Measurements from ENCODE around the gene TMEM184A. TPM values are rescaled to one million over a fixed set of nuclear protein-coding genes. Genes with fewer than 3 reads are reported as not detected.

The TMEM184A gene
- total and polyA plus RNA-seq, 7 donors, result 0.28 to 60.3 (median 9.3) TPM; not detected in 3

DNA sequence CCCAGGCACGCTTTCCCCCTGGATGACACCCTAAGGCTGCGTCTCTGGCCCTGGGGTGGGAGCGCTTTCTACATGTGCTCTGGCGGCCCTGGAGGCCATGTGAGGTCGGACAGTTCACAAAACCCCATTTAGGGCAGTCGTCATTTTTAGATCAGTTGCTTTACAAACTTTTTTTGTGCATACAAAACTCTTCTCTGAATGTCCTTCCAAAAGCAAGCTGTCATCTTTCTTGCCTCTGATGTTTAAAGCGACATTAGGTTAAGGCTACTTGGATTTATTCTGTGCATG lies 19.6 kb downstream of the TMEM184A start:
- TF ChIP-seq, protein P1, sequence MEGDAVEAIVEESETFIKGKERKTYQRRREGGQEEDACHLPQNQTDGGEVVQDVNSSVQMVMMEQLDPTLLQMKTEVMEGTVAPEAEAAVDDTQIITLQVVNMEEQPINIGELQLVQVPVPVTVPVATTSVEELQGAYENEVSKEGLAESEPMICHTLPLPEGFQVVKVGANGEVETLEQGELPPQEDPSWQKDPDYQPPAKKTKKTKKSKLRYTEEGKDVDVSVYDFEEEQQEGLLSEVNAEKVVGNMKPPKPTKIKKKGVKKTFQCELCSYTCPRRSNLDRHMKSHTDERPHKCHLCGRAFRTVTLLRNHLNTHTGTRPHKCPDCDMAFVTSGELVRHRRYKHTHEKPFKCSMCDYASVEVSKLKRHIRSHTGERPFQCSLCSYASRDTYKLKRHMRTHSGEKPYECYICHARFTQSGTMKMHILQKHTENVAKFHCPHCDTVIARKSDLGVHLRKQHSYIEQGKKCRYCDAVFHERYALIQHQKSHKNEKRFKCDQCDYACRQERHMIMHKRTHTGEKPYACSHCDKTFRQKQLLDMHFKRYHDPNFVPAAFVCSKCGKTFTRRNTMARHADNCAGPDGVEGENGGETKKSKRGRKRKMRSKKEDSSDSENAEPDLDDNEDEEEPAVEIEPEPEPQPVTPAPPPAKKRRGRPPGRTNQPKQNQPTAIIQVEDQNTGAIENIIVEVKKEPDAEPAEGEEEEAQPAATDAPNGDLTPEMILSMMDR (IDR thresholded peaks at IDR 0.05), result no peak
- TF ChIP-seq POLR2AphosphoS5 (IDR thresholded peaks at IDR 0.05) (no peak), EP300 (IDR thresholded peaks at IDR 0.05) (no peak), POLR2A (IDR thresholded peaks at IDR 0.05) (no peak)
- intact Hi-C loops (cut with DNase I), result loop anchor here (10.0 kb wide), 1 partner anchor 1022 kb away; the partner anchor contains the start of gene PDGFA
- H3K9me3 ChIP-seq, result no peaks in the 10 kb centered on the region
- WGBS, 2 donors, result 80 to 82% methylated on average over 7 of the region's 7 CpGs
- peaks cover 0 to 73% (median 61%) of the 10 kb centered on the region in 4 donors for H3K4me1 ChIP-seq
- no peak for DNase-seq
- H3K27me3 ChIP-seq, result no peaks in the 10 kb centered on the region
- peak overlapping the region; percentile 95 to 100 (median 98) for H3K27ac ChIP-seq
- H3K36me3 ChIP-seq, result peaks cover 6 to 27% (median 17%) of the 10 kb centered on the region in 4 donors
- peak overlapping the region in 3 of 4 donors; percentile 52 to 64 (median 64) for H3K4me3 ChIP-seq

- Histone ChIP-seq H3K4me3 (no peak overlapping the region), H3K36me3 (peaks cover 5 to 22% (median 14%) of the 10 kb centered on the region in 4 donors), H3K27me3 (no peaks in the 10 kb centered on the region), H3K27ac (peak overlapping the region; percentile 95 to 100 (median 98)), H3K4me1 (peaks cover 0 to 78% (median 62%) of the 10 kb centered on the region in 4 donors), H3K9me3 (no peaks in the 10 kb centered on the region)
- intact Hi-C loops (cut with DNase I), result loop anchor here (10.0 kb wide), 1 partner anchor 1021 kb away; the partner anchor contains the start of gene PDGFA
- 87 to 88% methylated on average over 42 of the region's 42 CpGs for WGBS, 2 donors
- peak; percentile 67 for DNase-seq
- TF ChIP-seq POLR2AphosphoS5 (IDR thresholded peaks at IDR 0.05) (no peak), EP300 (IDR thresholded peaks at IDR 0.05) (no peak), POLR2A (IDR thresholded peaks at IDR 0.05) (no peak)
- TF ChIP-seq, protein P1 (IDR thresholded peaks at IDR 0.05), result no peak
Measured at GRCh38 chr7:1535701-1536454, 20.1 kb downstream of the TMEM184A start.

DNA sequence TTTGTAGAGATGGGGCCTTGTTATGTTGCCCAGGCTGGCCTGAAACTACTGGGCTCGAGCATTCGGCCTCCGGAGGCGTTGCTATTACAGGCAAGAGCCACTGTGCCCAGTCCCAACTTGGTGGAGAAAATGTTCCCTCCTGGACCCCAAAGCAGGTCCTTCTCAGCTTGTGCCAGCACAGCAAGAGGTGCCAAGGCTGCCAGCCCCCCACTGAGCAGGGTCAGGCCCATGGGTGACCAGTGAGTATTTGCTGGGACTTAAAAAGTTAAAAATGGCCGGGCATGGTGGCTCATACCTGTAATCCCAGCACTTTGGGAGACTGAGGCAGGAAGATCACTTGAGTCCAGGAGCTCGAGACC lies 20.9 kb downstream of the TMEM184A start:
- intact Hi-C loops (cut with DNase I), result loop anchor here (10.0 kb wide), 1 partner anchor 1020 kb away; the partner anchor contains the start of gene PDGFA
- no peaks in the 10 kb centered on the region for H3K9me3 ChIP-seq
- WGBS, 2 donors, result 64 to 65% methylated on average over 6 of the region's 6 CpGs
- peaks cover 0 to 14% (median 7%) of the 10 kb centered on the region in 4 donors for H3K36me3 ChIP-seq
- no peaks in the 10 kb centered on the region for H3K27me3 ChIP-seq
- no peak for TF ChIP-seq POLR2AphosphoS5 (IDR thresholded peaks at IDR 0.05)
- TF ChIP-seq, protein P1 (IDR thresholded peaks at IDR 0.05), result no peak
- TF ChIP-seq POLR2A (IDR thresholded peaks at IDR 0.05), result no peak
- TF ChIP-seq EP300 (IDR thresholded peaks at IDR 0.05), result no peak
- DNase-seq, result peak; percentile 65
- no peak overlapping the region for H3K4me3 ChIP-seq
- peaks cover 0 to 81% (median 64%) of the 10 kb centered on the region in 4 donors for H3K4me1 ChIP-seq
- peak overlapping the region; percentile 95 to 100 (median 98) for H3K27ac ChIP-seq

DNA sequence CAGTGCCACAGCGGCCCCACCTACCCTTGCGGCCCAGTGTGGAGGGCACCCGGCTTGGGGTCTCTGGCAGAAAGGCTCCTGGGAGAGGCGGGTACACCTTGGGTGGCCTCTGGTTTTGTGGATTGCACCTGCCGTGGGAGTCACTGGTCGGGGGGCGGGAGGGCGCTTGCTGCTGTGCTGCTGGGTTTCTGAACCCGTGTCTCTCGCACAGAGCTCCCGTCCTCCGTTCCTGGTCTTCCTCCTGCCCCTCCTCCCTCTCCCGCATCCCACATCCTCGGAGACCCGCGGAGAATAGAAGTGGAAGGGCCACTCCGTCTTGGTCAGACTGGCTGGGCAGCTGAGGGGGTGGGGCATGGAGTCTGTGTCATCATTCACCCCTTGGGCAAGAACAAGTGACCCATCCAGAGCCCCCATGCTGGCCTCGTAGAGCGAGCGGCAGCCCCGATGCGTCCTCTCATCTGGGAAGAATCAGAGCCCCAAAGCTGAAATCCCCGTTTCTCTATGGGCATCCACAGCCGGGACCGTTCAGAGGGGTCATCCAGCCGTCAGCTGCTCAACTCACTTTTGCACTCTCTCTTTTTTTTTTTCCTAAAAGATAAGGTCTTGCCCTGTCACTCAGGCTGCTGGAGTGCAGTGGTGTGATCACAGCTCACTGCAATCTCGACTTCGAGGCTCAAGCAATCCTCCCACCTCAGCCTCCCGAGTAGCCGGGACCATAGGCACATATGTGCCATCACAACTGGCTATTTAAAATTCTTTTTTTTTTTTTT lies 21.5 kb downstream of the TMEM184A start:
- Histone ChIP-seq H3K27me3 (no peaks in the 10 kb centered on the region), H3K4me1 (peaks cover 0 to 83% (median 66%) of the 10 kb centered on the region in 4 donors), H3K9me3 (no peaks in the 10 kb centered on the region), H3K4me3 (peak overlapping the region in 1 of 4 donors; percentile 70), H3K27ac (peak overlapping the region; percentile 95 to 100 (median 98)), H3K36me3 (peaks cover 0 to 8% (median 1%) of the 10 kb centered on the region in 4 donors)
- 87 to 90% methylated on average over 30 of the region's 30 CpGs for WGBS, 2 donors
- intact Hi-C loops (cut with DNase I), result loop anchor here (10.0 kb wide), 1 partner anchor 1020 kb away; the partner anchor contains the start of gene PDGFA
- peak; percentile 66 for DNase-seq
- TF ChIP-seq POLR2A (IDR thresholded peaks at IDR 0.05), result no peak
- TF ChIP-seq, protein P1 (IDR thresholded peaks at IDR 0.05), result no peak

All from sigmoid colon (tissue), 7 donors.